GM12891 (cell line): ENCODE data around the gene TTC1. TPM values are rescaled to one million over a fixed set of nuclear protein-coding genes. Genes with fewer than 3 reads are reported as not detected.
"Not testable (repeated sequence)": the region's sequence is repeated elsewhere in the genome, so short reads cannot be mapped to it uniquely, and the experiment has no call there.

Experiments used
- DNase-seq: peaks from one replicate; pipeline ENCODE4 v3.0.0; 2011; ENCODE audit warnings: low spot score; ENCODE audit not compliant: insufficient read length
- FAIRE-seq: peaks from 2 replicates; lab custom pipeline; 2011; peaks lifted over from hg19 to GRCh38; lab: Jason Lieb, UNC
- PAX5 ChIP-seq: IDR thresholded peaks from 2 replicates; pipeline ENCODE4 v1.6.1; 2011; ENCODE audit warnings: low read length, moderate library complexity, mild to moderate bottlenecking; ENCODE audit not compliant: insufficient read depth, severe bottlenecking
- POLR2A ChIP-seq: IDR thresholded peaks from 2 replicates; pipeline ENCODE4 v1.6.1; 2011; ENCODE audit warnings: low read depth, low read length, control low read depth
- POLR2AphosphoS5 ChIP-seq: IDR thresholded peaks from 2 replicates; pipeline ENCODE4 v1.6.1; 2011; ENCODE audit warnings: low read depth, low read length, control low read depth
- POU2F2 ChIP-seq: IDR thresholded peaks from 2 replicates; pipeline ENCODE4 v1.6.1; 2011; ENCODE audit warnings: low read depth, mild to moderate bottlenecking, control low read depth, low read length, moderate library complexity
- SPI1 ChIP-seq: IDR thresholded peaks from 2 replicates; pipeline ENCODE4 v1.6.1; 2011; ENCODE audit warnings: low read depth, low read length, control low read depth
- TAF1 ChIP-seq: IDR thresholded peaks from 2 replicates; pipeline ENCODE4 v1.6.1; 2011; ENCODE audit warnings: low read depth, low read length, control low read depth
- polyA plus RNA-seq: library from polyadenylated mRNA; unstranded; fragments of >200 nt; gene quantifications from one replicate; pipeline ENCODE4 v1.2.1, GENCODE V29; 2012; ENCODE audit warnings: low read depth, missing spikeins, inconsistent platforms; ENCODE audit not compliant: missing spikeins

Gene TTC1
- polyA plus RNA-seq, result 65.9 TPM

- peak; percentile 92 for TF ChIP-seq TAF1
- TF ChIP-seq POU2F2, result no peak
- TF ChIP-seq SPI1, result peak; percentile 75
- TF ChIP-seq POLR2AphosphoS5, result peak; percentile 98
- TF ChIP-seq PAX5, result no peak
- TF ChIP-seq POLR2A, result peak; percentile 98
- FAIRE-seq (peak; percentile 100), DNase-seq (peak; percentile 75)
These were observed at the start of gene TTC1 for GRCh38 chr5:160008877-160009590. Gene TTC1, plus strand, starts transcription at chr5:160009139. Its CDS starts 1,390 bp downstream, at chr5:160010529.

DNA sequence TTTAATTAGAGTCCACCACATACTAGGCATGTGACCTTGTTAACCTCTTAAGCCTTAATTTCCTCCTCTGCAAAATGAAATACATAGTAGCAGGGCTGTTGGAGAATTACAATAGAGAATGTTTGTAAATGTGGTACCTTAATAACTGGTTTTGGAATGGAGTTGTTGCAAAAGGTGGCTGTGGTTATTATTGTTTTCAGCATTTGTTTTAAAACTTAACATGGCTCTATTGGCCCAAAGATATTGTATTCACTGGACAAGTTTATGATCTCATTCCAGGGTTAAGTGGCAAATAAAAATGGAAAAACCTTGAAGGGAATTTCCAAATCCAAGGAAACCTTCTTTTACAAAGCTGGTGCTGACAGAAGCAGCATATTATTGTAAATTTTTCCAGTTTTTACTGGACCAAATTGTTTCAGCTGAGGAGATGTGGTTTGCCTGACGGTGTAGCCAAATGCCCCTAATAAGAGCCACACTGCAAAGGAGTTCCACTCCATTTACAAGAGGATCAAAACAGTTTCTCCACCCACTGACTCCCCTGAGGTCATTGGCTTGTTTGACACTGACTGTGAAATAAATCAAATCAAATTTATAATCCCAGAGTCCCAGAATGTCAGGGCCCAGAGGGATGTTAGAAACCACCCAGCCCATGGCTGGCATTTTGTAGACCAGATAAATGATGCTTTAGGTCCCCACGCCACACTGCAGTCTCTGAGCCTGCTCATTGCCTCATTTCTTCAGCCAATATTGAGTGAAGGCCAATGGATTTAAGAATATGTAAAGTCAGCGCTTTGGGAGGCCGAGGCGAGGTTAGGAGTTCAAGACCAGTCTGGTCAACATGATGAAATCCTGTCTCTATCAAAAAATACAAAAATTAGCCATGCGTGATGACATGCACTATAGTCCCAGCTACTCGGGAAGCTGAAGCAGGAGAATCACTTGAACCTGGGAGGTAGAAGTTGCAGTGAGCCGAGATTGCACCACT, 47.5 kb upstream of the TTC1 start:
- TF ChIP-seq SPI1 (no peak), POLR2A (no peak), POU2F2 (no peak), PAX5 (no peak), TAF1 (no peak), POLR2AphosphoS5 (no peak)
- FAIRE-seq, result no peak

GRCh38 chr5:159962214-159962613, 46.7 kb upstream of the TTC1 start:
- FAIRE-seq, result no peak
- DNase-seq, result no peak
- TF ChIP-seq POLR2AphosphoS5, result no peak

More for the DNA sequence above, 47.5 kb upstream of the TTC1 start:
- DNase-seq, result no peak

DNA sequence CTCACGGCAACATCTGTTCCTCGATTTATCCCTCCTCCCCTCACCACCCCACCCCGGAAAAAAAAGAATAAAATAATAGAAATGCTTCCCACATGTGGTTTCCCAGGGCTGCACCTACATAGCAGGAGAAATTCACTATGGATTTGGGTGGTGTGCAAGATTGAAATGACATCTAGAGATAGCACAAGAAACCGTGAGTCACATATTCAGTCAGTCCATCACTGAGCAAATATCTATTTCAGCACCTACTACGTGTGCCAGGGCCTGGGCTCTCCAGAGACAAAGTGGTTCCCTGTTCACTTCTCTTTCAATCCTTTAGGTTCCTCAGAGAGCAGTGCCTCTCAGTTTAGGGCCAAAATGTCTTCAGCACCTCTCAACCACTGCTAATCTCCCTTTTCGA, 45.0 kb upstream of the TTC1 start:
- FAIRE-seq (no peak), DNase-seq (no peak)
- TF ChIP-seq POLR2AphosphoS5 (no peak), SPI1 (no peak), POLR2A (no peak), POU2F2 (no peak), PAX5 (no peak), TAF1 (no peak)

- TF ChIP-seq TAF1 (no peak), POLR2A (no peak), POU2F2 (no peak), POLR2AphosphoS5 (no peak), SPI1 (no peak), PAX5 (no peak)
- FAIRE-seq (peak; percentile 41), DNase-seq (no peak)
These were observed 43.7 kb upstream of the TTC1 start for GRCh38 chr5:159965031-159965837.

- not testable (repeated sequence) for FAIRE-seq, DNase-seq
These were observed 43.2 kb upstream of the TTC1 start for GRCh38 chr5:159965838-159966128.

DNA sequence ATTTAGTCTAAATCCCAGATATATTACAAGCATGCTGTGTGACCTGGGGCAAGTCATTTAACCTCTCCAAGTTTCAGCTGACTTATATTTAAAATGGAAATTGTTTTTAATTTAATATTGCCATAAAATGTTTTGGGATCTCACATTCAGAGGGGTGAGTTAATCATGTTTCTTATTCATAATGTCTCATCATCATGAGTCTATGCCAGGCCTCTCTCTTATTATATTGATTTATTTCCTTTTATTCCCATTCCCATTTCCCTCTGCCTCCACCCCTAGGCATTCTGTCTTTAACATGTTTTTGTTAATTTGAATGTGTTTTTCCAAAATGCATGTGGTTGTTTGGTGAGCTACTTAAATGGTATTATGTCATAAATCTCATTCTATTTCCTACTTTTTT, 39.0 kb upstream of the TTC1 start:
- TF ChIP-seq POLR2AphosphoS5 (no peak), TAF1 (no peak), POLR2A (no peak), PAX5 (no peak), SPI1 (no peak), POU2F2 (no peak)
- DNase-seq, result no peak
- FAIRE-seq, result no peak

GRCh38 chr5:159971038-159971437, 37.9 kb upstream of the TTC1 start:
- DNase-seq (no peak), FAIRE-seq (no peak)
- no peak for TF ChIP-seq SPI1
- TF ChIP-seq POLR2A, result no peak
- no peak for TF ChIP-seq POLR2AphosphoS5
- TF ChIP-seq POU2F2, result no peak
- no peak for TF ChIP-seq PAX5
- TF ChIP-seq TAF1, result no peak

DNA sequence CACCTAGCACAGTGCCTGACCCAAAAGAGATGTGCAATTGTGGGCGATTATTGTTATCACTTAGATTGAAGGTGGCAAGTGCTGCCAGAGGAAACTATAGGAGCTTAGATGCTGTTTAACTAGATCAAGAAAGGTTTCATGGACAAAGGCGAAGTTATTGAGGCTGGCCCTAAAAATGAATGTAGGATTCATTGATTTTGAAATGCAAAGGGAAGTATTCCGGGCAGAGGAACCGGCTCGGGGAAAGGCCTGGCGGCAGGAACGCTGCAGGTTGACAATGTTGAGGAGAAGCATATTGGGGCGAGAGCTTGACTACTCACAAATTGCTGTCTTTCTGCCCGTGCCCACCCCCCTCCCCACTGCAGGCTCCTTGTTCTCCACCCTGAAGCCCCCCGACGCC, 37.4 kb upstream of the TTC1 start:
- TF ChIP-seq POLR2AphosphoS5, result no peak
- no peak for TF ChIP-seq POLR2A
- no peak for TF ChIP-seq PAX5
- no peak for TF ChIP-seq TAF1
- no peak for TF ChIP-seq SPI1
- TF ChIP-seq POU2F2, result no peak
- no peak for DNase-seq
- FAIRE-seq, result no peak
